ENCODE data around the gene RIN1.
A peak's percentile ranks its signal among the peaks of the same experiment; 100 is the strongest.
"Not testable (repeated sequence)": the region's sequence is repeated elsewhere in the genome, so short reads cannot be mapped to it uniquely, and the experiment has no call there.

RIN1 gene

DNA sequence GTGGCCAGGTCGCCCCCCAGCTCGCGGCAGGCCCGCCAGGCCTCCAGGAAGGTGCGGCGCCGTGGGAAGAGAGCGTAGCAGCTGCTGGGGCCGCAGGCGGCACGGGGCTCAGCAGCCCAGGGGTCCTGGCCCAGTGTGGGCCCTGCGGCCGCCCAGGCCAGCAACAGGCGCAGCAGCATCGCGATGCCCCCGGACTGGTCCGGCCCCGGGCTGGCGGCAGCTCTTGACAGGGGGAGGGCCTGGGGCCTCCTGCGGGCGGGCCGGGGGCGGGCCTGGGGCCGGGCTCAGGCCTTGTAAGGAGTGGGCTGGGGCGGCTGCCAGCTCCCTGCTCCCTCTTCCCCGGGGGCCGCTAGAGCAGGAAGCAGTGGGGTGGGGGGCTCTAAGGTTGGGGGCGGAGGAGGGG, 19.4 kb downstream of the RIN1 start, which contains the start of gene CD248:
TSS of gene CD248 (minus strand) at position 196 of the 403 bp plus-strand sequence. CDS start at position 179, 17 bp downstream.
- DNase-seq, result peak; percentile 73

DNA sequence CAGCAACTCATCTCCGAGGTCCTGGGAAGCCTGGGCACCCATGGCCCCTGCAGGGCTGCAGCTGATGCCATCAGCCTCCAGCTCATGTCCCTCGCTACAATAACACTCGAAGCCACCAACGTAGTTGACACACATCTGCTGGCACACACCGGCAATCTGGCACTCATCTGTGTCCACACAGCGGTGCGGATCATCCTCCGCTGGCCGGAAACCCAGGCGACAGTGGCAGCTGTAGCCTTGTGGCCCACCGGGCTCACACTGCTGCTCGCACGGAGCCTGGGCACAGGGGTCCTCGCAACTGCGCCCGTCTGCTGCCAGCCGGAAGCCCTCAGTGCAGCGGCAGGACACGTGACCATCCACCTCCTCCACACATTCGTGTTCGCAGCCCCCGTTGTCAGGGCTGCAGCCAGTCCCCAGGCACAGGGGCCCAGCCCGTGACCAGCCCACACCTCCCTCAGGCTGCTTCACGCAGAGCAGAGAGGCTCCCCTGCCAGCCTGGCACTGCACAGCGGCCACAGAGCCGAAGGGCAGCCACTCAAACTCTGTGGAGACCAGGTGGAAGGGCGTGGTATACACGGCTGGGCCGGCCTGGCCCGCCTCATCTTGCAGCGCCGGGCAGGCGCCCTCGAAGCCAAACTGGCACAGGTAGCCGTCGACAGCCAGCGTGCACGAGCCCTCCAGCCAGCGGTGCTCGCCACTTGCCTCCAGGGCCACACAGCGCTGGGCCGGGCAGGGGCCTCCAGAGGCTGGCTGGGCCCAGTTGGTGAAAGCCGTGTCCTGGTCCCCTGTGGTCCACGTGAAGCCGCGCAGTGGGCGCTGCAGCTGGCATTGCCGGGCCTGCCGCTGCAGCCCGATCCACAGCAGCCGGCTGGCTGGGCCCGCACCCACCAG, 20.1 kb downstream of the RIN1 start:
- DNase-seq, result peak; percentile 82

DNA sequence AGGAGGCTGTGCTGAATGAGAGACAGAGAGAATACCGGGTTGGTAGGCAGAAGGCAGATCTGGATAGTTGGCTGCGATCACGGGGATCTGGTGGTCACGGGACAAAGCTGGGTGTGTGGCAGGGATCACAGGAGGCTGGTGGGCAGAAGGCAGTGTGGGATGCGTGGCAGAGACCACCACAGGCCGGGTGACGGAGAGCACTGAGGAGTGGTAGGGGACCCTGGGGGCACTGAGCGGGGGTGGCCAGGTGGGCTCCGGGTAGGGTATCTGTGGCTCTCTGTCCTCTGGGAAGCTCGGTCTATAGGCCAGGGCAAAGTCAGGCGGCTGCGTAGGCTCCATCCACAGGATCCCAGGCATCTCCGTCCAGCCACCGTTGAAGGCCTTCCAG, 20.7 kb downstream of the RIN1 start:
- DNase-seq, result no peak

DNA sequence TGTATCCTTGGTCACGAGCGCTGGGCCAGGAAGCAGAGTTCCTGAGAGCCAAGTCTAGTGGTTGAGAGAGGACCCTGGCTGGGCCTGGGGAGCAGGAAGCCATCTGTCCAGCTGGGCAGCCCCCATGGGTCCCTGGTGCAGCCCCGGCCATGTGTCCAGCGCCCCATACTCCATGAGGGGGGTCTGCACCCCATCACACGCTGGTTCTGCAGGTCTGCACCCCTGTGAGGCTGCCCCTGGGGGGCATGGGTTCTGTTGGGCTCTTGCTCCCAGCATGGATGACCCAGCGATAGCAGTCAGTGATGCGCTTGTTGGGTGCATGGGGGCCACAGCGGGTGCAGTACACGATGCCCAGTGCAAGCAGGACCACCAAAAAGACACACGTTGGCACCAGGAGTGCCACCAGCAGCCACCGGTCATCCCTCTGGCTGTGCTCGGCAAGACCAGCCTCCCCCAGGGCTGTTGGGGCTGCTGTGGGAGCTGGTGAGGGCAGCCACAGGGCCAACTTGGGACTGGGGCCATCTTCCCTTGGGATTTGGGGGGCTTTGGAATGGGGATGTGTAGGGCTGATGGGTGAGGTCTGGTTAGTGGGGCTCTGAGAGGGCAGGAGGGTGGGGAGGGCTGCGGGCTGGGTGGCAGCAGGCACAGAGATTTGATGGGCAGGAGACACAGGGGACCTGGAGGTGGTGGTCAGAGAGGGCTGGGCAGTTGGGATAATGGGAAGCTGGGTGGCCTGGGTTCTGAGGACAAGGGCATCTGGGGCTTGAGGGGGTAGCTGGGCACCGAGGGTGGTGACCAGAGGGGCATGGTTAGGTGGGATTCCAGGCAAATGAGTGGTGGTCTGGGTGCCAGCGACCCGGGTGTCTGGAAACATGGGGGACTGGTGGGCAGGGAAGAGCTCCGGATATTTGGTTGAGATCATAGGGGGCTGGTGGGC, 21.4 kb downstream of the RIN1 start:
- DNase-seq, result no peak

DNA sequence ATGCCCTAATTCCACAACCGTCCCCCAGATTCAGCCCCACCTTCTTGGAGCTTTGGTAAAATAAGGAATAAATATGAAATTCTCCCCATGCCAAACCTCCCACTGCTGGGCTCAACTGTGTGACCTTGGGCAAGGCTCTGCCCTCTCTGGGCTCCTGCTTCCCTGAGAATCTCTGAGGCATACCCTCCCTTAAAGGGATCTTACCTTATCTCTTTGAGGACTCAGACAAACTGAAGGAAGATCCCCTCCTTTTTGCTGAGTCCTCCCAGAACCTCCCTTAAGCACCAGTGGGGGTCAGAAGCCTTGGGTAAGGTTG, 22.1 kb downstream of the RIN1 start:
- DNase-seq, result no peak

DNA sequence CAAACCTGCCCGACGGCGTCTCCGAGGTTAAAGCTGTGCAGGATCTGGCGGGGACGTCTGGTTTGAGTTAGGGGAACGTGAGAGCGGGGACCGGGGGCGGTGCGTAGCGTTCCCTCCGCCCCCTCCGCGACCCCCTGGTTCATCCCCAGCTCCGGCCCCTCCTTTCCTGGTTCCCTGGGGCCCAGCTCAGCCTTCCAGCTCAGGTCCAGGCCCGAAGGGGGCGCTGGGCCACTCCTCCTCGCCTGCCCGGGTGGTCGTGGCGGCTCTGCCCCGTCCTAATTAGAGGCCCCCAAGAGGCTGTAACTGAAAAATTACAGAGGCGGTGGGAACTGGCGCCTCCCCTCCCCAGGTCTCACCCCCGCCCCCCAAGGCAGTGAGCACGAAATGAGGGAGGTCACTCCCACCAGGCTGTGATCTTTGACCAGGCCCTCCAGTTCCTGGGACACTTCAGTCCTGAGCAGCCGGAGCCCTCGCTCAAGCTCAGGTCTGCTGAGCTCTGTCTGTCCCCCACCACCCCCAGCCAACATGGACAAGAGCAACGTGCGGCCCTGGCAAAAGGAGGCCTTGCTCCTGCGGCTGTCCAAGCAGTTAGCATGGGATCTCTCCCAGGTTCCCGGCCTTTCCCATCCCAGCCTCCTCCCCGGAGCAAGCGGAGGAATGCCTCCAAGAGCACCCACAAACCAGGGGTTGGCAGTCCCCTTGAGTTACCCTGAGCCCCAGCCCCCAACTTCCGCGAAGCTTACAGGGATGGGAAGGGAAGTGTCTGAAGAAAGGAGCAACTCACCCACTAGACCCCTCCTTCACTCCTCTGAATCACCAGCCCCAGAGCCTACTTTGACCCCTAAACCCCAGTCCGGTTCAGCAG, 22.7 kb downstream of the RIN1 start:
- DNase-seq, result peak; percentile 68

DNA sequence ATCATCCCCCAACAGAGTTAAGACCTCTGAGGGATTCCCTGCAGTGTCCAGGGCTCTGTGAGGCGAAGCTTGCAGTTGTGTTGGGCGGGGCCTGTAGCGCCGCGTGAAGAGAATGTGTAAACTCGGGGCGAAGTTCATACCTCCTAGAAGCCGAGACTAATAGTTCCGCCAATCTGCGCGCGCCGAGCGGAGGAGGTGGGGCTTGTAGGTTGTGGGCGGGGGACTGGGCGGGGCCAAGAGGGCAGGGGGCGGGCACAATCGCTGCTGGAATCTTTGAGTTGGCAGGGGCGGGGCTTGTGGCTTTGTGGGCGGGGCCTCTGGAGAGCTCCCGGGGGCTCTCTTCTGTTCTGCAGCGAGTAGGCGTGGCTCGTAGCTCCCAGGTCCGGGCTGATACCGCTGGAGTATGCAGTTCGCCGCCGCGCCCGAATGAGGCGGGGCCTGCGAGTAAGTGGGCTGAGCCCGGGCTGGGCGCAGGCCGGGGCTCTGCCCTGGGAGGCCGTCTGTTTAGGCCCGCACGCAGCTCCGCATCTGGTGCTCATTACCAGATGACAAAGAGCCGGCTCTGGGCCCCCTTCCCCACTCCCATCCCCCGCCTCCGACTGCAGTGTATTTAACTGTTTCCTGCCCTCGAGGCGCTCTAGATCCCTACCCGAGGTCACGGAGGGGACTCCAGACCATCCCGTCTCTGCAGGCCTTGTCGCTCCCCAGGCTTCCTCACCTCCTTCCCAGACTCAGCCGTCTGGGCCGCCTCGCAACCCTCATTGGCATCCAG, 23.5 kb downstream of the RIN1 start:
- DNase-seq, result peak; percentile 100

DNA sequence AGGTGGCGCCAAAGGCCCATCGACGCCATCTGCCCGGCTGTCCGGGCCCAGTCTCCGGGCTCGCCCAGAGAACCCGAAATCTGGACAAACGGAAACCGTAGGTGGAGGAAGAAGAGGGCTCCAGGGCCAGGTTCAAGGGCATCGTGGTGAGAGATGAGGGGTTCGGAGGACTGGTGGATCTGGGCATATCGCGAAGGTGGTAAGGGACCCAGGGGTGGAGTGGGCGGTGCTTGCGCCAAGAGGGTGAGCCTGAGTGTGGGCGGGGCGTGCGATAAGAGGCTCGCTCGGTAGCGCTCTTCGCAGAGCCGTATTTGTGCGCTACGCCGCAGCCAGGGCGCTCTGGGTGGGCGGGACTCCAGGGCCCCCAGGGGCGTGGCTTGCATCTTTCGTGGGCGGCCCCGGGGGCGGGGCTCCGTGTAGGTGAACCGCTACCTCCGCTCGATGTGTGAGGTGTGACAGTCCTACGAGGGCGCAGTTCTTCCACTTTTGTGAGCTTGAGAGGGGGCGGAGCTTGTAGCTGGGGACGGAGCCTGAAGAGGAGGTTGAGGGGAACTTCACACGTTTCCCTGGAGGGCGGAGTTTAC, 24.2 kb downstream of the RIN1 start:
- peak; percentile 99 for DNase-seq

DNA sequence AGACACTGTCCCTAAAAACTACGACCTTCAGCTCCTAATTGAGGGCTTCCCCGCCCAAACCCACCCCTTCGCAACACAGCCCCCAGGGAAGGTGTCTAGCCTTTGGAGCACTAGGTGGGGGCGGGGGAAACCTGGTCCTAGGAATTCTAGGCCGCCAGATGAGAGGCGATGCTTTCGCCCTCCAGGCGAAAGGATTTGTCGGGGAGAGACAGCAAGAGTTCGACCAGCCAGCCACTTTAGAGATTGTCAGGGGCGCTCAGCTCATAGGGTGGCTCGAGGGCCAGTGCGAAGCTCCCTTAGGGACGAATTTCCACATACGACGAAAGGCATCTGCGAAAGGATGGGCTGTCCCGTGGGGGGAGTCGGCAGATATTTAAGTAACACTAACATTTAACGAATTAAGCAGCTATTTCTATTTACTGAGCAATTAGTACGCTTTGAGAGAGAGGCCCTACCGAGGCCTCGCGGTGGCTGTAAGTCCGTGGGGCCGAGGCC, 24.7 kb downstream of the RIN1 start:
- DNase-seq, result no peak

DNA sequence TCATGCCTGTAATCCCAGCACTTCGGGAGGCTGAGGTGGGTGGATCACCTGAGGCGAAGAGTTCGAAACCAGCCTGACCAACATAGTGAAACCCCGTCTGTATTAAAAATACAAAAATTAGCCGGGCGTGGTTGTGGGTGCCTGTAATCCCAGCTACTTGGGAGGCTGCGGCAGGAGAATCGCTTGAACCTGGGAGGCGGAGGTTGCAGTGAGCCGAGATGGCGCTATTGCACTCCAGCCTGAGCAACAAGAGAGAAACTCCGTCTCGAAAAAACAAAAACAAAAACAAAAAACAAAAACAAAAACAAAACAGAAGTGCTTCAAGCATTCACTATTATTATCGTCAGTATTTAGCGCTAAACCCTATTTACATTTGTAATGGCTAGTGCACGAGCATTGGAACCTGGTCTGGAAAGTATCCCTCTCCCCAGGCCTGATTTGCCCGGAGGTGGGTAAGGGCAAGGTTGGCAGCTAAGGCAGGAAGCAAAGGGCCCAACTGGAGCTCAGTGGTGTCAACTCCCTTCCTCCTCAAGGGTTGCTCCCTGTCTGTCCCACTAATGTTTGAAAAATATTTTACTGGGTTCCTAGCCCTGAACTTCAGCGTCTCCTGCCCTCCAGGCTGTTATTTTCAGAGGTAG, 25.3 kb downstream of the RIN1 start:
- not testable (repeated sequence) for DNase-seq

DNA sequence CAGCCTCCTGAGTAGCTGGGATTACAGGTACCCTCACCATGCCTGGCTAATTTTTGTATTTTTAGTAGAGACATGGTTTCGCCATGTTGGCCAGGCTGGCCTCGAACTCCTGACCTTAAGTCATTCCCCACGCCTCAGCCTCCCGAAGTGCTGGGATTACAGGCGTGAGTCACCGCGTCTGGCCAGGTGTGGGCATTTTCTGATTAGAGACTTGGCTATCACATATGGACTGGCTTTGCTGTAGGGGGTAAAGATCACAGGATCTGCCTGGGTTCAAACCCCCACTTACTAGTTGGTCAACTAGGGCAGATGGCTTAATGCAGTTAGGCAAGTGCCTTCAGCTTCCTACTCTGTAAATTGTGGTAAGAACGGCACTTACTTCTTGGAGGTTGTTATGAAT, 25.9 kb downstream of the RIN1 start:
- DNase-seq, result no peak

DNA sequence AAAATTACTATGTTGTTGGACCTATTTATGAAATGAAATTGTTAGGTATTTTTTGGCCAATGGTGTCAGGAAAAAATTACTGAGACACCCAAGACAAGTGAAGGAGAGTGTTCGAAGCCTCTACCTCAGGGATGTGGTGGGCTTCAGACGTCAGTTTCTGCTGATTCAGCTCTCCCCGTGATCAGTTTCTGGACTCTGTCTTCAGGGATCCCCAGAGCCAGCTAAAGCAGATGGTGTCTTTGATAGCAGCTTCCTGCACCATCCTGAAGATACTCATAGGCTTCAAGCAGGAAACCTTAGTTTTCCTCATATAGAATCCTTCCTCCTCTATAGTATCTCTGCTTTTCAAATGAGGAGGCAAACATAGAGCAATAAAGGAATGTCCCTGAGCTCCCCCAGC, 26.8 kb downstream of the RIN1 start:
- no peak for DNase-seq

DNA sequence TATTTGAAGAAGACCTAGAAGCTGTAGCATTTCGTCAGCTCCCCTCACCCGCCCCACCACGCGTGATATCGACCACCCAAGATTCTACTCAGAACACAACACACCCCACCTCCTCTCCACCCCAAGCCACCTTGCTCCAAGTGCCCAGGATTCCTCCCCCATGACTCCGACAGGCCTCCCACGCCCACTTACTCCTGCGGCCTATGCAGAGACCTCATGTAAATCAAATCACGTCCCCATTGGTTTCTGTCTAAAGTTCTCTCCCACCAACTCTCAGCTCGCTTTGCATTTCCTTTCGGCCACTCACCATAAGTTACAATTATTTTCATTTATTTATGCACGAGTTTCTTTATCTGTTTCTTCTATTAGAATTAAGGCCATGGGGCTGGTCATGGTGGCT, 33.6 kb downstream of the RIN1 start:
- DNase-seq, result no peak

DNA sequence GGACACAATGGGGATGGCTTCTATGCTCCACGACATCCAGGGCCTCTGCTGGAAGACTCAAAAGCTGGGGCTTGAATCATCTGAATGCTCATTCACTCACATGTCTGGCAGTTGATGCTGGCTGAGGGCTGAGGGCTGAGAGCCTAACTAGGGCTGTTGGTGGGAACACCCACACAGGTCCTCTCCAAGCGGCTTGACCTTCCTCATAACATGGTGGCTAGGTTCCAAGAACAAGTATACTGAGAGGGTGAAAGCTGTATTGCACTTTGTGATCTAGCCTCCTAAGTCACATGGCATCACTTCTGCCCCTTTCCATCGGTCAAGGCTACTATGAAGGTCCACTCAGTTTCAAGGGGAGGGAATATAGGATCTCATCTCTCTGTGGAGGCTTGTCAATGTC, 37.0 kb downstream of the RIN1 start:
- DNase-seq, result no peak

DNA sequence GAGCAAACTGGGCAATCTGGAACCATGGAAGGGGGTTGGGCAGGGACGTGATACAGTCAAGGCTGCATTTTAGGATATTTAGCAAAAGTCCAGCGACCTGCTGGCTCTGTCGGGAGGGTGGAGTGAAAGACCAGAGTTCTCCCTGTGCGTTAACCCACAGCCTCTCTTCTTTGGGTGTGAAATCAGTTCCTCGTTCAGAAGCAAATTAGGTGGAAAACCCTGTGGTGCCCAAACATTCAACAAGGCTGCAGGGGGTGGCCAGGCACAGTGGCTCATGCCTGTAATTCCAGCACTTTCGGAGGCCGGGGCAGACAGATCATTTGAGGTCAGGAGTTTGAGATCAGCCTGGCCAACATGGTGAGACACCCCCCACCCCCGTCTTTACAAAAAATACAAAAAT, 38.6 kb downstream of the RIN1 start:
- no peak for DNase-seq

DNA sequence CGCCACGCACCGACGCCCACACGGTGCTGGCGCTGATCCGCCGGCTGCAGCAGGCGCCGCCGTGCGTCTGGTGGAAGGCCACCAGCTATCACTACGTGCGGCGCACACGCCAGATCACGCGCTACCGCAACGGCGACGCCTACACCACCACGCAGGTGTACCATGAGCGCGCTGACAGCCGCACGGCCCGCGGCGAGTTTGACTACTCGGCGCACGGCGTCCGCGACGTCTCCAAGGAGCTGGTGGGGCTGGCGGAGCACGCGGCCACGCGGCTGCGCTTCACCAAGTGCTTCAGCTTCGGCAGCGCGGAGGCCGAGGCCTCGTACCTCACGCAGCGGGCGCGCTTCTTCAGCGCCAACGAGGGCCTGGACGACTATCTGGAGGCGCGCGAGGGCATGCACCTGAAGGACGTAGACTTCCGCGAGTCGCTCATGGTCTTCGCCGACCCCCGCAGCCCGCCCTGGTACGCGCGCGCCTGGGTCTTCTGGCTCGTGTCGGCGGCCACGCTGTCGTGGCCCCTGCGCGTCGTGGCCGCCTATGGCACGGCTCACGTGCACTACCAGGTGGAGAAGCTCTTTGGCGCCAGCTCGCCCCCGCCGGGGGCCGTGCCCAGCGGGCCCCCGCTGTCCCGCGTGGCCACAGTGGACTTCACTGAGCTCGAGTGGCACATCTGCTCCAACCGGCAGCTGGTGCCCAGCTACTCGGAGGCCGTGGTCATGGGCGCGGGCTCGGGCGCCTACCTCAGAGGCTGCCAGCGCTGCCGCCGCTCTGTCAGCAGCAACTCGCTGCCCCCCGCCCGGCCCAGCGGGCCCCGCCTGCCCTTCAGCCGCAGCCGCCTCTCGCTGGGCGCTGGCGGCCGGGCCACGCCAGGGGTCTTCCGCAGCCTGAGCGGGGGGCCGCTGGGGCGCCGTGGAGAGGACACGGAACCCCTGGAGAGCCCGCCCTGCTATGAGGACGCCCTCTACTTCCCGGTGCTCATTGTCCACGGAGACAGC, 41.3 kb downstream of the RIN1 start:
- no peak for DNase-seq

DNA sequence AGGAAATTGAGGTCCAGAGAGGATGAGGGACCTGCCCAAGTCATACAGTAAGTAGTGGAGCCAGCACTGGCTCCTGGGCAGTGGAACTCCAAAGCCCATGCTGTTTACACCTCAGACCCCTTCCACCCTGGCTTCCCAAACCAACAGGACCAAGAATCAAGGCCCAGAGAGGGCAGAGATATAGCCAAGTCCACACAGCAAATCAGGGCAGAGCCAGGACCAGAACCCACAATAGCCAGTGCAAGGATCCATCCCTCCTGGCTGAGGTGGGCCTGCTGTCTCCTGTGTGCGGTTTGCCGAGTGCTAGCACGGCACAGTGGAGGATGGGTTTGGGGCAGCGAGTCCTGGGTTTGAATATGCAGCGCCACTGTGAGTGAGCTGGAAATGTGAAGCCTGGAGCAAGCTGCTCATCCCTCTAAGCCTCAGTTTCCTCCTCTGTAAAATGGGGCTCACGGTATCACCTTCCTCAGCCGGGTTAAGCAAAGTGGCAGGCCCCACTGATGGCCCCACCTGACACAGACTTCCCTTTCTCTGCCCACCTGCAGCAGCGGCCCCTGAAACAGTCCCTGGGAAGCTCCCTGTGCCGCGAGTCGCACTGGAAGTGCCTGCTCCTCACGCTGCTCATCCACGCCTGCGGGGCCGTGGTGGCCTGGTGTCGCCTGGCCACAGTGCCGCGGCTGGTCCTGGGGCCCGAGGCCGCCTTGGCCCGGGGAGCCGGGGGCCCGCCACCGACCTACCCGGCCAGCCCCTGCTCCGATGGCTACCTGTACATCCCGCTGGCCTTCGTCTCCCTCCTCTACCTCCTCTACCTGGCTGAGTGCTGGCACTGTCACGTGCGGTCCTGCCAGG, 42.2 kb downstream of the RIN1 start:
- no peak for DNase-seq

DNA sequence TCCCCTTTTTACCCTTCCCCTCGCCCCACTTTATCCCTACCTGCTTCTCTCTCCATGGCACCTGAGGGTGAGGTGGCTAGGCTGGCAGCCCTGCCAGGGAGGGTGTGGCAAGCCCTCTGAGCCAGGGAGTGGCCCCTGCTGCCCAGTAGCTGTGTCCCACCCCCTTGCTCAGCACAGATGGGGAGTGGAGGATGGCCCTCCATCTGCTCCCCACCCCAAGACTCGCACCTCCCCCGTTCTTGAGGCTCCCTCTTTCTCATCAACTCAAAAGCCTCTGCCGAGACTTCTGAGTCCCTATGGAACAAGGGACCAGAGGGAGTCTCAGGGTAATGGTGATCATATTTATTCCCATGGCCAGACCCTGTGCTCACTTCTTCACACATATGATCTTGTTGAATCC, 42.9 kb downstream of the RIN1 start:
- no peak for DNase-seq
